Ascending aorta (tissue), 2 donors: ENCODE results near the gene KRT26. TPM values are rescaled to one million over a fixed set of nuclear protein-coding genes. Genes with fewer than 3 reads are reported as not detected.

Source experiments
- DNase-seq, 2 donors: peaks; one replicate each; pipeline ENCODE4 v3.0.0-alpha.2; 2019; ENCODE audit warnings: low spot score in 2 of 2
- H3K27ac ChIP-seq, 2 donors: fragments of 200-600 bp; sonication (generic); one replicate each; pipeline ENCODE4 v1.5.1; 2016 to 2017; ENCODE audit warnings: mild to moderate bottlenecking in 1 of 2
- H3K27me3 ChIP-seq: fragments of 200-600 bp; sonication (generic); one replicate; pipeline ENCODE4 v1.5.1; 2017
- H3K36me3 ChIP-seq, 2 donors: fragments of 200-600 bp; sonication (generic); one replicate each; pipeline ENCODE4 v1.5.1; 2016
- H3K4me1 ChIP-seq, 2 donors: fragments of 200-600 bp; sonication (generic); one replicate each; pipeline ENCODE4 v1.5.1; 2016 to 2017; ENCODE audit warnings: mild to moderate bottlenecking in 1 of 2
- H3K4me3 ChIP-seq, 2 donors: fragments of 200-600 bp; sonication (generic); one replicate each; pipeline ENCODE4 v1.5.1; 2016 to 2017; ENCODE audit warnings: mild to moderate bottlenecking in 1 of 2
- H3K9me3 ChIP-seq, 2 donors: fragments of 200-600 bp; sonication (generic); one replicate each; pipeline ENCODE4 v1.5.1; 2016
- intact Hi-C: fragments of 100-400 bp; cut with DNase I; formaldehyde crosslinking; loops from one replicate; pipeline ENCODE4 v1.15.1; 2023
- total RNA-seq: library from RNA; depleted of rRNA; stranded (reverse); fragments of >200 nt; gene quantifications from one replicate; pipeline ENCODE4 v1.1.0, GENCODE V29; 2016
- TF ChIP-seq, protein P1 (sequence below), 3 experiments: fragments of 200-600 bp in 2 of 3; fragments of 450-650 bp in 1 of 3; sonication (generic) in 2 of 3; IDR thresholded peaks; one replicate each; pipeline ENCODE4 v1.5.1; 2016 to 2019; ENCODE audit warnings: antibody characterized with exemption in 3 of 3, mild to moderate bottlenecking in 1 of 3, moderate library complexity in 1 of 3

The KRT26 gene
- total RNA-seq, 1 donor from 2014 or later = not detected

DNA sequence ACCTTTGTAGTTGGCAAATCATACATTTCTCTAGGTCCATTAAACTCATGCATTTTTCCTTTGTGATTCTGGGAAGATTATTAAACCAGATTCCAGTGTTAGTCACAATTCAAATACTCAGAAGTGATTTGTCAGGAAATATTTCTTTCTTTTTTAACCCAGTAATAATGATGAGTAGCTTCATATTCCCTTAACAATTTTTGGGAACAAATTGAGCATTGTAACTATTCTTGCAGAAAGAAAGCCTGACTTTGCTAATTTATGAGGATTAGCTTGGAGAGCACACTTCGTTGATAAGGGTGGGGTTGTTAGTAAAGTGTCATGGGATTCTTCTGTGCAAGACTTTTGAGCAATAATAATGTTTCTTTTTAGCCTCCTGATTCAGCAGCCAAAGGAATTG, 49.8 kb downstream of the KRT26 start:
- intact Hi-C loops = no loop called here

DNA sequence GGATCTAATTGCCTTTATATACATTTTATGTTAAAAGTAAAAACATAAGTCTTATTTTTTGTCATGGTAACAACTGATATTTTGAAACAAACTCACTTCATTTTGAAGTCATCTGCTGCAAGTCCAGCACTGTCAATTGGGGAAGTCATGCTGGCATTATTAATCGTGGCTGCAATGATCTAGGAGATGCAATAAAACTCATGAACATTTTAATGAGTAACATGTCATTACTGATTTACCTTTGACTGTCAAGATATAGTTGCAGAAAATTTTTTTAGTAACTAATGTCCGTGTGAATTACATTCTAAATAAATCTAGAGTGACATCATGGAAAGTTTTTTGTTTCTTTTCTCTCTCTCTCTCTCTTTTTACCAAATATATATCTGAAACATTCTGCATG, 51.1 kb downstream of the KRT26 start:
- no peak for DNase-seq
- H3K27ac ChIP-seq = no peak overlapping the region
- no peaks in the 10 kb centered on the region for H3K36me3 ChIP-seq
- intact Hi-C loops = no loop called here
- H3K4me1 ChIP-seq = no peaks in the 10 kb centered on the region
- TF ChIP-seq, protein P1, sequence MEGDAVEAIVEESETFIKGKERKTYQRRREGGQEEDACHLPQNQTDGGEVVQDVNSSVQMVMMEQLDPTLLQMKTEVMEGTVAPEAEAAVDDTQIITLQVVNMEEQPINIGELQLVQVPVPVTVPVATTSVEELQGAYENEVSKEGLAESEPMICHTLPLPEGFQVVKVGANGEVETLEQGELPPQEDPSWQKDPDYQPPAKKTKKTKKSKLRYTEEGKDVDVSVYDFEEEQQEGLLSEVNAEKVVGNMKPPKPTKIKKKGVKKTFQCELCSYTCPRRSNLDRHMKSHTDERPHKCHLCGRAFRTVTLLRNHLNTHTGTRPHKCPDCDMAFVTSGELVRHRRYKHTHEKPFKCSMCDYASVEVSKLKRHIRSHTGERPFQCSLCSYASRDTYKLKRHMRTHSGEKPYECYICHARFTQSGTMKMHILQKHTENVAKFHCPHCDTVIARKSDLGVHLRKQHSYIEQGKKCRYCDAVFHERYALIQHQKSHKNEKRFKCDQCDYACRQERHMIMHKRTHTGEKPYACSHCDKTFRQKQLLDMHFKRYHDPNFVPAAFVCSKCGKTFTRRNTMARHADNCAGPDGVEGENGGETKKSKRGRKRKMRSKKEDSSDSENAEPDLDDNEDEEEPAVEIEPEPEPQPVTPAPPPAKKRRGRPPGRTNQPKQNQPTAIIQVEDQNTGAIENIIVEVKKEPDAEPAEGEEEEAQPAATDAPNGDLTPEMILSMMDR (IDR thresholded peaks at IDR 0.05) = no peak
- H3K9me3 ChIP-seq = no peaks in the 10 kb centered on the region
- H3K4me3 ChIP-seq = no peak overlapping the region
- no peaks in the 10 kb centered on the region for H3K27me3 ChIP-seq

More for the DNA sequence above, 49.8 kb downstream of the KRT26 start:
- H3K4me3 ChIP-seq = no peak overlapping the region
- H3K27ac ChIP-seq = no peak overlapping the region
- no peaks in the 10 kb centered on the region for H3K4me1 ChIP-seq
- H3K36me3 ChIP-seq = no peaks in the 10 kb centered on the region
- H3K9me3 ChIP-seq = no peaks in the 10 kb centered on the region
- TF ChIP-seq, protein P1 (IDR thresholded peaks at IDR 0.05) = no peak
- H3K27me3 ChIP-seq = no peaks in the 10 kb centered on the region
- no peak for DNase-seq

DNA sequence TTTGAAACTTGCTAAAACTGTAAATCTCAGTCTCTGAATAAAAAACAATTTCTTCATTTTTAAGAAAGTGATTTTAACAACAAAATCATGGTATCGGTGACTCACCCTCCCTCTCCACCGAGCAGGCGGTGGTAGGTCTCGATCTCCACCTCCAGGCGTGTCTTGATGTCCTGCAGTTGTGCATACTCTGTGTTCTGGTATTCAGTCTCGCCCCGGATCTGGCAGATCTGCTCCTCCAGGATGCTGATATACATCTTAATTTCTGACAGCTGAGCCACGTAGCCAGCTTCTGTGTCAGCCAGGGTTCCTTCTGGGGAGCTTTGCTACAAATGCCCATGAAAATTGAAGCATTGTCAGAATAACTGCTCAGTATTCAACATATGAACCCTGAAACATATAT, 53.1 kb downstream of the KRT26 start:
- intact Hi-C loops = no loop called here
- DNase-seq = no peak
- Histone ChIP-seq H3K4me1 (no peaks in the 10 kb centered on the region), H3K27me3 (no peaks in the 10 kb centered on the region), H3K9me3 (no peaks in the 10 kb centered on the region), H3K27ac (no peak overlapping the region), H3K36me3 (no peaks in the 10 kb centered on the region), H3K4me3 (no peak overlapping the region)
- TF ChIP-seq, protein P1 (IDR thresholded peaks at IDR 0.05) = no peak

DNA sequence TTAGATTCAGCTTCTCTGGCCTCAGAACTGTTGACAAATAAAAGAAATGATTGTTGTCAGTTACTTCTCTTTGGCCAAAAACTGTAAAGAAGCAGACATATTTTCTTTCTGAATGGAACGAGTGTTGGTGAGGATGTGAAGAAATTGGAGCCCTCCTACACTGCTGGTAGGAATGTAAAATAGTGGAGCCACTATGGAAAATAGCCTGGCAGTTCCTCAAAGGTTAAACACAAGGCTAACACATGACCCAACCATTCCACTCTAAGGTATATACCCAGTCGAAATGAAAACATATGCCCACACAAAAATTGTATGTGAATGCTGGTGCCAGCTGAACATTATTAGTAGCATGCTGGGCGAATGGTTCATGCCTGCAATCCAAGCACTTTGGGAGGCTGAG, 54.2 kb downstream of the KRT26 start:
- intact Hi-C loops = no loop called here
- Histone ChIP-seq H3K27me3 (no peaks in the 10 kb centered on the region), H3K9me3 (no peaks in the 10 kb centered on the region), H3K4me1 (no peaks in the 10 kb centered on the region), H3K4me3 (no peak overlapping the region), H3K27ac (no peak overlapping the region), H3K36me3 (no peaks in the 10 kb centered on the region)
- DNase-seq = no peak
- TF ChIP-seq, protein P1 (IDR thresholded peaks at IDR 0.05) = no peak

Other genes starting within 250 kb of the KRT26 start
- gene CCR7, start 206.7 kb downstream of the KRT26 start, total RNA-seq = not detected
- 147 TPM for gene SMARCE1, start 124.4 kb downstream of the KRT26 start, total RNA-seq
- gene KRT222, start 107.0 kb downstream of the KRT26 start, total RNA-seq = 3.4 TPM
- not detected for gene KRT24, start 68.4 kb downstream of the KRT26 start, total RNA-seq
- not detected for gene KRT25, start 16.9 kb downstream of the KRT26 start, total RNA-seq
- gene KRT27, start 10.3 kb upstream of the KRT26 start, total RNA-seq = not detected
- gene KRT28, start 27.8 kb upstream of the KRT26 start, total RNA-seq = not detected
- 0.85 TPM for gene KRT10, start 50.4 kb upstream of the KRT26 start, total RNA-seq
- gene KRT12, start 95.0 kb upstream of the KRT26 start, total RNA-seq = not detected
- gene KRT20, start 113.0 kb upstream of the KRT26 start, total RNA-seq = not detected
- not detected for gene KRT23, start 165.4 kb upstream of the KRT26 start, total RNA-seq
- gene KRT39, start 194.7 kb upstream of the KRT26 start, total RNA-seq = not detected
- not detected for gene KRT40, start 212.1 kb upstream of the KRT26 start, total RNA-seq
- not detected for gene KRTAP3-3, start 222.0 kb upstream of the KRT26 start, total RNA-seq
- not detected for gene KRTAP3-2, start 227.7 kb upstream of the KRT26 start, total RNA-seq
- gene KRTAP3-1, start 236.9 kb upstream of the KRT26 start, total RNA-seq = not detected